ENCODE data around the gene TMEM117.

Gene TMEM117

GRCh38 chr12:44379831-44380230 is 544.0 kb downstream of the TMEM117 start:
- DNase-seq (ENCODE audit: low read depth): no peak

GRCh38 chr12:44380861-44381260 is 545.0 kb downstream of the TMEM117 start:
- DNase-seq (ENCODE audit: low read depth): no peak

- DNase-seq (ENCODE audit: low read depth): no peak
These were observed 545.5 kb downstream of the TMEM117 start for GRCh38 chr12:44381341-44381740.

GRCh38 chr12:44384136-44384535 is 548.3 kb downstream of the TMEM117 start:
- no peak for DNase-seq (ENCODE audit: low read depth)

GRCh38 chr12:44385964-44386363 is 550.1 kb downstream of the TMEM117 start:
- DNase-seq (ENCODE audit: low read depth): no peak

GRCh38 chr12:44387581-44387980 is 551.7 kb downstream of the TMEM117 start:
- no peak for DNase-seq (ENCODE audit: low read depth)

GRCh38 chr12:44389038-44389437 is 553.2 kb downstream of the TMEM117 start:
- DNase-seq (ENCODE audit: low read depth): no peak

- DNase-seq (ENCODE audit: low read depth): no peak
These were observed 554.0 kb downstream of the TMEM117 start for GRCh38 chr12:44389896-44390295.

GRCh38 chr12:44397631-44398030 is 561.8 kb downstream of the TMEM117 start:
- no peak for DNase-seq (ENCODE audit: low read depth)

GRCh38 chr12:44403185-44403584 is 567.3 kb downstream of the TMEM117 start:
- DNase-seq (ENCODE audit: low read depth): no peak

GRCh38 chr12:44405297-44405696 is 569.4 kb downstream of the TMEM117 start:
- DNase-seq (ENCODE audit: low read depth): no peak

GRCh38 chr12:44422559-44422958 is 586.7 kb downstream of the TMEM117 start:
- no peak for DNase-seq (ENCODE audit: low read depth)

- no peak for DNase-seq (ENCODE audit: low read depth)
These were observed 592.9 kb downstream of the TMEM117 start for GRCh38 chr12:44428825-44429224.

GRCh38 chr12:44431647-44432343 is 595.9 kb downstream of the TMEM117 start:
- DNase-seq (ENCODE audit: low read depth): no peak

- DNase-seq (ENCODE audit: low read depth): no peak
These were observed 597.8 kb downstream of the TMEM117 start for GRCh38 chr12:44433659-44434058.

- no peak for DNase-seq (ENCODE audit: low read depth)
These were observed 600.9 kb downstream of the TMEM117 start for GRCh38 chr12:44436756-44437155.
